ENCODE data around the gene ABI3BP.

The ABI3BP gene

GRCh38 chr3:100915706-100916495 lies 77.3 kb downstream of the ABI3BP start:
- Histone ChIP-seq H3K36me3 (ENCODE audit: control insufficient read depth, insufficient read depth, low read length) (no peaks in the 10 kb centered on the region), H3K4me1 (ENCODE audit: control insufficient read depth, insufficient read depth, low read length, poor library complexity, severe bottlenecking) (no peaks in the 10 kb centered on the region), H3K27ac (ENCODE audit: insufficient read depth, low read length, poor library complexity, severe bottlenecking) (no peak overlapping the region), H3K4me3 (ENCODE audit: insufficient read depth, low read depth, low read length, poor library complexity, severe bottlenecking) (no peak overlapping the region), H3K9me3 (ENCODE audit: control insufficient read depth, low read length) (no peaks in the 10 kb centered on the region), H3K27me3 (replicated peaks; ENCODE audit: control insufficient read depth, insufficient read depth, low read length, poor library complexity, severe bottlenecking) (no peaks in the 10 kb centered on the region)
- DNase-seq: no peak

- Histone ChIP-seq H3K36me3 (ENCODE audit: control insufficient read depth, insufficient read depth, low read length) (no peaks in the 10 kb centered on the region), H3K27me3 (replicated peaks; ENCODE audit: control insufficient read depth, insufficient read depth, low read length, poor library complexity, severe bottlenecking) (no peaks in the 10 kb centered on the region), H3K4me3 (ENCODE audit: insufficient read depth, low read depth, low read length, poor library complexity, severe bottlenecking) (no peak overlapping the region), H3K27ac (ENCODE audit: insufficient read depth, low read length, poor library complexity, severe bottlenecking) (no peak overlapping the region), H3K4me1 (ENCODE audit: control insufficient read depth, insufficient read depth, low read length, poor library complexity, severe bottlenecking) (no peaks in the 10 kb centered on the region), H3K9me3 (ENCODE audit: control insufficient read depth, low read length) (no peaks in the 10 kb centered on the region)
- no peak for DNase-seq
These were observed 79.2 kb downstream of the ABI3BP start for GRCh38 chr3:100913870-100914648.

GRCh38 chr3:100912976-100913545 lies 80.2 kb downstream of the ABI3BP start:
- H3K9me3 ChIP-seq (ENCODE audit: control insufficient read depth, low read length): no peaks in the 10 kb centered on the region
- DNase-seq: no peak

GRCh38 chr3:100912571-100912970 lies 80.7 kb downstream of the ABI3BP start:
- Histone ChIP-seq H3K27ac (ENCODE audit: insufficient read depth, low read length, poor library complexity, severe bottlenecking) (no peak overlapping the region), H3K9me3 (ENCODE audit: control insufficient read depth, low read length) (no peaks in the 10 kb centered on the region), H3K27me3 (replicated peaks; ENCODE audit: control insufficient read depth, insufficient read depth, low read length, poor library complexity, severe bottlenecking) (no peaks in the 10 kb centered on the region), H3K36me3 (ENCODE audit: control insufficient read depth, insufficient read depth, low read length) (no peaks in the 10 kb centered on the region), H3K4me1 (ENCODE audit: control insufficient read depth, insufficient read depth, low read length, poor library complexity, severe bottlenecking) (no peaks in the 10 kb centered on the region), H3K4me3 (ENCODE audit: insufficient read depth, low read depth, low read length, poor library complexity, severe bottlenecking) (no peak overlapping the region)
- DNase-seq: no peak

More at GRCh38 chr3:100912976-100913545, 80.2 kb downstream of the ABI3BP start:
- no peak overlapping the region for H3K4me3 ChIP-seq (ENCODE audit: insufficient read depth, low read depth, low read length, poor library complexity, severe bottlenecking)
- no peaks in the 10 kb centered on the region for H3K36me3 ChIP-seq (ENCODE audit: control insufficient read depth, insufficient read depth, low read length)
- no peak overlapping the region for H3K27ac ChIP-seq (ENCODE audit: insufficient read depth, low read length, poor library complexity, severe bottlenecking)
- no peaks in the 10 kb centered on the region for H3K27me3 ChIP-seq (replicated peaks; ENCODE audit: control insufficient read depth, insufficient read depth, low read length, poor library complexity, severe bottlenecking)
- H3K4me1 ChIP-seq (ENCODE audit: control insufficient read depth, insufficient read depth, low read length, poor library complexity, severe bottlenecking): no peaks in the 10 kb centered on the region

GRCh38 chr3:100911956-100912355 lies 81.3 kb downstream of the ABI3BP start:
- H3K9me3 ChIP-seq (ENCODE audit: control insufficient read depth, low read length): no peaks in the 10 kb centered on the region
- H3K4me3 ChIP-seq (ENCODE audit: insufficient read depth, low read depth, low read length, poor library complexity, severe bottlenecking): no peak overlapping the region
- H3K27me3 ChIP-seq (replicated peaks; ENCODE audit: control insufficient read depth, insufficient read depth, low read length, poor library complexity, severe bottlenecking): no peaks in the 10 kb centered on the region
- no peak for DNase-seq
- no peaks in the 10 kb centered on the region for H3K36me3 ChIP-seq (ENCODE audit: control insufficient read depth, insufficient read depth, low read length)
- H3K27ac ChIP-seq (ENCODE audit: insufficient read depth, low read length, poor library complexity, severe bottlenecking): no peak overlapping the region
- H3K4me1 ChIP-seq (ENCODE audit: control insufficient read depth, insufficient read depth, low read length, poor library complexity, severe bottlenecking): no peaks in the 10 kb centered on the region

DNA sequence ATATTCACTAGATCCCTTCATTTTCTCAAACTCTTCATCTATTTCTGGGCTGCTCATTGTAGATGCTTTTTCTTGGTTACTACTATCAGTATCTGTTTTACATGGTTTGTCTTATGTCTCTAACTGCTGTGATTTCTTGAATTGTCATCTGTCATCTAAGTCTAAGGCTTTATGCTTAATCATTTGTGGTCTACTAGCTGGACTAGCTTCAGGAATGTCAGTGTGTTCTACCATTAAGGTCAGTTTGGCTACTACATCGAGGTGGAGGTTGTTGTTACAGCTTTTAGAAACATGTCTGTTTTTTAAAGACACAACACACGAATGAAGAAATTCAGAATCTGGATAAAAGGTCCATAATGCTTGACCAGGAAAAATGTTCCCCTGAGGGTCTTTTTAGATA lies 82.2 kb downstream of the ABI3BP start:
- Histone ChIP-seq H3K9me3 (ENCODE audit: control insufficient read depth, low read length) (no peaks in the 10 kb centered on the region), H3K4me1 (ENCODE audit: control insufficient read depth, insufficient read depth, low read length, poor library complexity, severe bottlenecking) (no peaks in the 10 kb centered on the region), H3K36me3 (ENCODE audit: control insufficient read depth, insufficient read depth, low read length) (no peaks in the 10 kb centered on the region), H3K27ac (ENCODE audit: insufficient read depth, low read length, poor library complexity, severe bottlenecking) (no peak overlapping the region), H3K27me3 (replicated peaks; ENCODE audit: control insufficient read depth, insufficient read depth, low read length, poor library complexity, severe bottlenecking) (no peaks in the 10 kb centered on the region), H3K4me3 (ENCODE audit: insufficient read depth, low read depth, low read length, poor library complexity, severe bottlenecking) (no peak overlapping the region)
- DNase-seq: no peak

DNA sequence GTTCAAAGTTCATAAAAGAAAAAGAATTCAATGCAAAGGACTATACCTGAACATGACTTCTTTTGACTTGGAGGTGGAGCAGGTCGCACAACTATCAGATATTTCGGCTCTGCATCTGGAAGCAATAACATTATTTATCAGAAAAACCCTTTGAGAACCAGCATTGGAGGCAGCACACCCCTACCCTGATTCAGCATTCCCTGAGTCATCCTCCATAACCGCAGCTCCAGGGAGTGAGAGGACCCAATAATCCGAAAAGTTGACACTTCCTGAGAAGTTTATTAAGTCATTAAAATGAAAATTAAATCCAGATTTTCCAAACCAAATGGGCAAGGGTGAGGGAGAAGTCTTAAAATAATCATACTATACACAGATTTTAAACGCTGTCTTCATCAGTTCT lies 90.6 kb downstream of the ABI3BP start:
- H3K36me3 ChIP-seq (ENCODE audit: control insufficient read depth, insufficient read depth, low read length): no peaks in the 10 kb centered on the region
- H3K27me3 ChIP-seq (replicated peaks; ENCODE audit: control insufficient read depth, insufficient read depth, low read length, poor library complexity, severe bottlenecking): no peaks in the 10 kb centered on the region
- H3K9me3 ChIP-seq (ENCODE audit: control insufficient read depth, low read length): no peaks in the 10 kb centered on the region
- DNase-seq: no peak
- no peak overlapping the region for H3K27ac ChIP-seq (ENCODE audit: insufficient read depth, low read length, poor library complexity, severe bottlenecking)
- no peak overlapping the region for H3K4me3 ChIP-seq (ENCODE audit: insufficient read depth, low read depth, low read length, poor library complexity, severe bottlenecking)
- H3K4me1 ChIP-seq (ENCODE audit: control insufficient read depth, insufficient read depth, low read length, poor library complexity, severe bottlenecking): no peaks in the 10 kb centered on the region

- H3K9me3 ChIP-seq (ENCODE audit: control insufficient read depth, low read length): no peaks in the 10 kb centered on the region
- no peak overlapping the region for H3K4me3 ChIP-seq (ENCODE audit: insufficient read depth, low read depth, low read length, poor library complexity, severe bottlenecking)
- no peak overlapping the region for H3K27ac ChIP-seq (ENCODE audit: insufficient read depth, low read length, poor library complexity, severe bottlenecking)
- H3K4me1 ChIP-seq (ENCODE audit: control insufficient read depth, insufficient read depth, low read length, poor library complexity, severe bottlenecking): no peaks in the 10 kb centered on the region
- no peak for DNase-seq
- no peaks in the 10 kb centered on the region for H3K27me3 ChIP-seq (replicated peaks; ENCODE audit: control insufficient read depth, insufficient read depth, low read length, poor library complexity, severe bottlenecking)
- no peaks in the 10 kb centered on the region for H3K36me3 ChIP-seq (ENCODE audit: control insufficient read depth, insufficient read depth, low read length)
These were observed 92.4 kb downstream of the ABI3BP start for GRCh38 chr3:100900671-100901335.

DNA sequence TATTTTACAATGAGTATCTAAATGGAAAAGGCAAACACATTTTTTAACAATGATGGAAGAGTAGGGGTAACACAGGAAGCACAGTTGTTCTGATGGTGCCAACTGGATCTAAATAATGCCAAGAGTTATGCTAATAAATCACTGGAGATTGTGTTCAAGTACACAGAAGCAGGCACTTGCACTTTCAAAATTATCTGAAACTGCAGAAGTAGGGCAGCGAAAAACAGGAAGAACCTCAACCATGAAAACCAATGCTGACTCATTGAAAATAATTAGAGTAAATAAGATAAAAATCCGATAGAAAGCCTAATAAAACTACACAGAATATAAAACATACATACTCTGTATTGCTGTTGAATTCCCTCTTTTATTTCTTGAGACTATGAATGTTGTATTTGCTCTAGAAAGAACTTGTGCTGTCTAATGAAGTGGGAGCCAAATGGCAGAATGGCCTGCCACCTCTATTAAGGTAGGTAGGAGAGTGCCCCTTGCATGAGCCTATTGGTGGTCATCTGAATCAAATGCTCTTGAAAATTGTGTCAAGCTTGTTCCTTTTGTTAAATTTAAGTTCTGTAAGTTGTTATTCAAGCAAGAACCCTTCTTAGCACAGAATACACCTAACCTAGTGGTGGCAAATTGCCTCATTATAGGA lies 93.7 kb downstream of the ABI3BP start:
- no peaks in the 10 kb centered on the region for H3K36me3 ChIP-seq (ENCODE audit: control insufficient read depth, insufficient read depth, low read length)
- H3K9me3 ChIP-seq (ENCODE audit: control insufficient read depth, low read length): no peaks in the 10 kb centered on the region
- no peak overlapping the region for H3K4me3 ChIP-seq (ENCODE audit: insufficient read depth, low read depth, low read length, poor library complexity, severe bottlenecking)
- no peaks in the 10 kb centered on the region for H3K27me3 ChIP-seq (replicated peaks; ENCODE audit: control insufficient read depth, insufficient read depth, low read length, poor library complexity, severe bottlenecking)
- H3K4me1 ChIP-seq (ENCODE audit: control insufficient read depth, insufficient read depth, low read length, poor library complexity, severe bottlenecking): no peaks in the 10 kb centered on the region
- H3K27ac ChIP-seq (ENCODE audit: insufficient read depth, low read length, poor library complexity, severe bottlenecking): no peak overlapping the region
- no peak for DNase-seq
